IPS-NIHi7 (cell line): ENCODE measurements around the gene NFIB.

Experiments
- DNase-seq: peaks from one replicate; pipeline ENCODE4 v3.0.0; 2012; ENCODE audit warnings: mixed read lengths; ENCODE audit errors: extremely low spot score

NFIB gene

GRCh38 chr9:14306672-14307660 is 7.0 kb downstream of the NFIB start:
- DNase-seq = no peak

GRCh38 chr9:14306188-14306587 is 7.8 kb downstream of the NFIB start:
- DNase-seq = no peak

- DNase-seq = no peak
These were observed 9.7 kb downstream of the NFIB start for GRCh38 chr9:14304259-14304658.

- no peak for DNase-seq
These were observed 10.4 kb downstream of the NFIB start for GRCh38 chr9:14303521-14303920.

- no peak for DNase-seq
These were observed 10.8 kb downstream of the NFIB start for GRCh38 chr9:14303100-14303499.

- DNase-seq = no peak
These were observed 11.5 kb downstream of the NFIB start for GRCh38 chr9:14302405-14302804.

- no peak for DNase-seq
These were observed 12.3 kb downstream of the NFIB start for GRCh38 chr9:14301583-14302021.

- no peak for DNase-seq
These were observed 12.9 kb downstream of the NFIB start for GRCh38 chr9:14301006-14301405.

- DNase-seq = no peak
These were observed 13.4 kb downstream of the NFIB start for GRCh38 chr9:14300588-14300987.

- no peak for DNase-seq
These were observed 13.9 kb downstream of the NFIB start for GRCh38 chr9:14300040-14300439.

GRCh38 chr9:14298601-14299022 is 15.3 kb downstream of the NFIB start:
- DNase-seq = no peak

- no peak for DNase-seq
These were observed 17.3 kb downstream of the NFIB start for GRCh38 chr9:14296495-14297113.

GRCh38 chr9:14294659-14295058 is 19.3 kb downstream of the NFIB start:
- DNase-seq = no peak

- no peak for DNase-seq
These were observed 20.1 kb downstream of the NFIB start for GRCh38 chr9:14293801-14294200.

- DNase-seq = no peak
These were observed 21.7 kb downstream of the NFIB start for GRCh38 chr9:14292181-14292739.

- DNase-seq = no peak
These were observed 24.0 kb downstream of the NFIB start for GRCh38 chr9:14289916-14290315.

GRCh38 chr9:14288433-14288832 is 25.5 kb downstream of the NFIB start:
- DNase-seq = no peak

- no peak for DNase-seq
These were observed 27.8 kb downstream of the NFIB start for GRCh38 chr9:14286121-14286520.

- no peak for DNase-seq
These were observed 30.7 kb downstream of the NFIB start for GRCh38 chr9:14283276-14283675.

GRCh38 chr9:14281876-14282275 is 32.1 kb downstream of the NFIB start:
- DNase-seq = no peak

GRCh38 chr9:14281136-14281795 is 32.7 kb downstream of the NFIB start:
- DNase-seq = no peak

GRCh38 chr9:14279671-14280070 is 34.3 kb downstream of the NFIB start:
- no peak for DNase-seq
